NOMO-1 (cell line): ENCODE results near the gene LRRC15.

Source experiments
- DNase-seq, 2 experiments: peaks; one replicate each; lab custom pipeline; 2025; ENCODE audit not compliant: unreplicated experiment in 2 of 2; lab: John Stamatoyannopoulos, UW

The LRRC15 gene

GRCh38 chr3:194369522-194370279 lies at the start of gene LRRC15:
Gene LRRC15 (minus strand): TSS chr3:194369743. CDS start chr3:194361043, 8,700 bp downstream.
- DNase-seq, result no peak

GRCh38 chr3:194418671-194419070 lies 49.1 kb upstream of the LRRC15 start:
- DNase-seq, result no peak

DNA sequence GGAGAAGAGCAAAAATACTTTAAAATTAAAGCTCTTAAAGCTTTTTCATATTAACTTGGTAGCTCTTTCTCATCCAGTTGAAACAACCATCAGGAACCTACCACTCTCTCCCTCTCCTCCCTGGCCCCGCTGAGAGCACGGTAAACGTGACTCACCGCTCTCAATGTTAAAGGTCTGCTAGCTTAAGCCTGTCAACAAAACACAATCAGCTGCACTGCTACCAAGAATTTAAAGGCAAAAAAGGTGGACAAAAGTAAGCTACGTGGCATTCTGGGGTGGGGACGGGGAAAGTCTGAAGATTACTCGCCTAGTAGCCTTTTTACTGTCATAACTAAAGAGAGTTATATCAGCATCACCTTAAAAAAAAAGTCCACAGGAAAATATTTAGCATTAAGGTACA lies 37.9 kb upstream of the LRRC15 start:
- DNase-seq, result no peak

DNA sequence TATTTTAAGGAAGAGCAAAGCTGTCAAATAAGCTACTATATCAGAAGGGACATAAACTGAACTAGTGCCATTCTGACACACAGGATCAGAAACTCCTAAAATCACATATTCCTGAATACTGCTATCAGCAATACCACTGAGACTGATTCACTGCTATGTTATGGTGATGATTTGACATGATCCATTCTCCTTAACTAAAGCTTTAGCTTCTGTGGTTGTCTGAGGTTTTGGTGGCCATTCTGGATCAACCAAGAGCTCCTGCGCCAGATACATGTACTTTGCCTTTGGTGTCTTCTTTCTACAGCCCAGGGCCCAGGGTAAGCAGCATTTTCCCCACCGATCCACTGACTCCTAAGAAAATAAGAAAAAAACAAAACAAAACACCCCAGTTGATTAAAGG lies 36.2 kb upstream of the LRRC15 start:
- no peak for DNase-seq

- peak in 1 of 2 experiments; percentile 61 for DNase-seq
These were observed 35.0 kb upstream of the LRRC15 start for GRCh38 chr3:194404365-194405140.

- DNase-seq, result no peak
These were observed 32.4 kb upstream of the LRRC15 start for GRCh38 chr3:194401868-194402329.

GRCh38 chr3:194401346-194401745 lies 31.8 kb upstream of the LRRC15 start:
- no peak for DNase-seq

DNA sequence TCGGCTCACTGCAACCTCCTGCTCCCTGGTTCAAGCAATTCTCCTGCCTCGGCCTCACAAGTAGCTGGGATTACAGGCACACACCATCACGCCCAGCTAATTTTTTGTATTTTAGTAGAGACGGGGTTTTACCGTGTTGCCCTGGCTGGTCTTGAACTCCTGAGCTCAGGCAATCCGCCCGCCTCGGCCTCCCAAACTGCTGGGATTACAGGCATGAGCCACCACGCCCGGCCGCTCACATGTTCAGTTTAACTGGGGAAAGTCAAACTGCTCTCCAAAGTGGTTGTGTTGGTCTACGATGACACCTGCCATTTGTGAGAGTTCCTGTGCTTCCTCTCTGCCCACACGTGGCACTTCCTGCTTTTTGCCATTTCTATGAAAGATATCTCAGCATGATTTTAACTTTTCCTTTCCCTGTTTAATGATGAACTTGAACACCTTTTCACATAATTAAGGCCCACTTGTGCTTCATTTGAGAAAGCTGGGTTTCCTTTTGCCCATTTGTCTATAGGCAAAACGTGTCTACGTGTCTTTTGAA lies 30.4 kb upstream of the LRRC15 start:
- DNase-seq, result peak; percentile 15 to 31

- no peak for DNase-seq
These were observed 29.6 kb upstream of the LRRC15 start, which contains the start of gene GP5 for GRCh38 chr3:194399166-194399565. Gene GP5 (minus strand): TSS chr3:194399266. CDS start chr3:194398282, 984 bp downstream.

GRCh38 chr3:194397757-194398312 lies 28.3 kb upstream of the LRRC15 start:
- no peak for DNase-seq

DNA sequence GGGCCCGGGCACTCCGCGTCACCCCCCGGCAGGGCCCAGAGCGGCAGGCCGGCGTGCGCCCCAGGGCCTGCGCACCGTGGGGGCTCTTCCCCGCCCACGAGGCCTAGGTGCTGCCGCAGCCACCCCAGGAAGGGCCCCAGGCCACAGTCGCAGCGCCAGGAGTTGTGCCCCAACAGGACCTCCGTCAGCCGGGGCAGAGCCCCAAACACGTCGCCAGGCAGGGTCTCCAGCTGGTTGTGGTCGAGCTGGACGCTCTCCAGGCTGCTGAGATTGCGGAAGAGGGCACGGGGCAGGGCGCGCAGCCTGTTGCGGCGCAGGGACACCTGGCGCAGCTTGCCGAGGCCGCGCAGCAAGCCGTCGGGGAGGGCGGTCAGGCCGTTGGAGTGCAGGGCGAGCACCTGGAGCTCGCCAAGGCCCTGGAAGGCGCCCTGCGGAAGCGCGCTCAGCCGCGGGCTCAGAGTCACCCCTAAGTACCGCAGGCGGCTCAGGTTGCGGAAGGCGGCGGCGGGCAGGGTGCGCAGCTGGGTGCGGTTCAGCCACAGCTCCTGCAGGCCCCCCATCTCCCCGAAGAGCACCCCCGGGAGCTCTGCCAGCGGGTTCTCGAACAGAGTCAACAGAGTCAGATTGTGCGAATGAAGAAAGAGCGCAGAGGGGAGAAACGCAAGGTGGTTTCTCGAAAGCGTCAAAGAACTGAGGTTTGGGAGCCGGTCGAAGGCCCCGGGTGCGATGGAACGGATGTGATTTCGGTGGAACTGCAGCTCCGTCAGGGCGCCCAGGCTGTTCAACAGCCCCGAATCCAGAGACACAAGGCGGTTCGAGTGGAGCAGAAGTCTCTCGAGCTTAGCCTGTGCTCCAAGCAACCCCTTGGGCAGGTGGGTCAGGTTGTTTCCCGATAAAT lies 27.6 kb upstream of the LRRC15 start:
- DNase-seq, result peak in 1 of 2 experiments; percentile 42

DNA sequence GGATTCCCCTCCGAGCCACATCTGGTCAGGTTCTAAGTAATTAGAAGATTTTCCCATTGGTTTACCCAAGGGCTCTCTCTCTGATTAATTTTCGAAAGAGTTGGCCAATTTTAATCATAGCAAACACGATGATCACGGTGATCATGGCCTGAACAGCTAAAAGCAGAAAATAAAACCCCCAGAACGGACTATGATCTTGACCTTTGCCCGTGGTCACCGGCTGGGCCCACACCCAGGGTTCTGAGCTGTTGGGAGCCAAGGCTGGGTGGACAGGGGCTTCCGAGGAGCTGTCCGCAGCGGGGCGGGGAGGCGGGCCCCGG lies 27.0 kb upstream of the LRRC15 start:
- DNase-seq, result no peak

DNA sequence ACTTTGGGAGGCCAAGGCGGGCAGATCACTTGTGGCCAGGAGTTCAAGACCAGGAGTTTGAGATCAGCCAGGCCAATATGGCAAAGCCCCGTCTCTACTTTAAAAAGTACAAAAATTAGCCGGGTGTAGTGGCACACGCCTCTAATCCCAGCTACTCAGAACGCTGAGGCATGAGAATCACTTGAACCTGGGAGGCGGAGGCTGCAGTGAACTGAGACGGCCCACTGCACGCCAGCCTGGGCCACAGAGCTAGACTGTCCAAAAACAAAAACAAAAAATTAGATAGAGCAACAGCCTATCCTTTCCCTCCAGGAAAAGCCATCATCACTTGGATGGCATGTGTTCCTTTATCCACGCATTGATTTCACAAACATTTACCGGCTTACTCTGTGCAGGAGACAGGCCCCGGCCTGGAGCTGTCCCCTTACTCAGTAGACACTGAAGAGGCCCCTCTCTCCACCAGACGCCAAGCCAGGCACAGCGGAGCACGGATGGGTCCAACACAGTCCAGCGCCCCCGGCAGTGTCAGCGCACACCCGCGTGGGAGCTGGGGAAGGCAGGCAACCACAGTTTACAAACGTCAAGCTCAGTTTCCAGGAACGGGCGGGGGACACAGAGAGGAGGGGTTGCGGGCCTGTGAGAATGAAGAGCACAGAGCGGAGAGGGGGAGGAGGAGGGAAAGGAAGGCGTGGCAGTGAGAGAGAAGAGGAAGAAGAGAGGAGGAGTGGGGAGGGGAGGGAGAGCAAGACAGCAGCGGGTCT lies 26.4 kb upstream of the LRRC15 start:
- peak; percentile 52 to 60 for DNase-seq

- DNase-seq, result no peak
These were observed 25.7 kb upstream of the LRRC15 start for GRCh38 chr3:194395212-194395611.

DNA sequence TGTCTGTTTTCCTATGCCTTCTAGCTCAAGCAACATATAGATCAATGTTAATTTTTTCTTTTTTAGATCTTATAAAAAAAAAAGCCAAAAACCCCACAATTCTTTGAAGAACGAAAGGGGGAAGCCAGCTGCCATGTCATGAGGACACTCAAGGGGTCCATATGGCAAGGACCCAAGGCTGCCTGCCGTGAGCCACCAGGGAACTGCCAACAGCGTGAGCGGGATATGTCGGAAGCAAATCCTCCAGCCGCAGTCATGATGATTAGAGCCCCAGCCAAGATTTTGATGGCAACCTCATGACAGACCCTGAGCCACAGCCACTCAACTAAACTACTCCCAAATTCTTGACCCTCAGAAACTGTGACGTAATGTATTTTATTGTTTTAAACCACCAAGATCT lies 23.0 kb upstream of the LRRC15 start:
- no peak for DNase-seq

GRCh38 chr3:194390835-194391234 lies 21.3 kb upstream of the LRRC15 start:
- DNase-seq, result no peak

GRCh38 chr3:194389269-194389668 lies 19.7 kb upstream of the LRRC15 start:
- DNase-seq, result no peak

DNA sequence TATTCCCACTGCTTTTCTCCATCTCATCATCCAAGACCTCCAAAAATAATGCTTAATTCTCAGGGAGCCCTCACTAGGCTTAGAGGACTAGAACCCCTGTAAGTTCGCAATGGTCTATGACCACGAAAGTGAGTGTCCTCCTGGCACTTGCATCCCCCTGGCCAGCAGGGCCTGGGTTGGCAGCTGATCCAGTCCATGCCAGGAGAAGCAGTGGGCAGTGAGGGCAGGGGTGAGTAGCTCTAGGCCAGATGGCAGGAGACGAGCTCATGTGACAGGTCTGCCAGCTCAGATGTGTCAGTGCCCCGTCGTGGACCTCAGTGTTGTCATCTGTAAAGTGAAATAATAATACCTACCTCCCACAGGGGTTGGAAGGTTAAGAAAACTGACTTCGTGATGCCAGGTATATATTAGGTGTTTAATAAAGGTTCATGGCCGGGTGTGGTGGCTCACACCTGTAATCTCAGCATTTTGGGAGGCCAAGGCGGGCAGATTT lies 18.4 kb upstream of the LRRC15 start:
- DNase-seq, result no peak

DNA sequence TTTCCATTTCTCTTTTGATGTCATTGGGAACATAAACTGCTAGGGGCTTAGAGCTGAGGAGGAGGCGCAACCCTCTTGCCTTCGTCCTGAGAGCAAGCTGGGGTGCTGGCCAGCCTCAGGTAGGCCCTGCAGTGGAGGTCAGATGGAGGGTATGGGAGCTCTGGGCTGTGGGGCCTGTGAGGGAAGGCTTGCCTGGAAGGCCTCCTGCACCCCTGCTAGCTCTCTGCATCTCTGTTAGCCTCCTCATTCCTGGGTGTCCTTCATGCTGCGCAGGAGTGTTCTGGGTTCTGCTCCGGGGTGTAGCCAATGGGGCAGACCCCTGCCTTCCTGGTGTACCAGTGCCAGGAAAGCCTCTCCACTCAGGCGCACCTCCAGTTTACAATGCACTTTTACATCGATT lies 17.7 kb upstream of the LRRC15 start:
- DNase-seq, result no peak
